ENCODE data around the gene TMEM200A. TPM values are rescaled to one million over a fixed set of nuclear protein-coding genes. Genes with fewer than 3 reads are reported as not detected.

TMEM200A gene
- total and polyA plus RNA-seq, 10 of the 15 experiments (the other 5 are each of a cell fraction or from before 2014, with no cell fraction given): 5.5 to 12.4 (median 9.6) TPM

DNA sequence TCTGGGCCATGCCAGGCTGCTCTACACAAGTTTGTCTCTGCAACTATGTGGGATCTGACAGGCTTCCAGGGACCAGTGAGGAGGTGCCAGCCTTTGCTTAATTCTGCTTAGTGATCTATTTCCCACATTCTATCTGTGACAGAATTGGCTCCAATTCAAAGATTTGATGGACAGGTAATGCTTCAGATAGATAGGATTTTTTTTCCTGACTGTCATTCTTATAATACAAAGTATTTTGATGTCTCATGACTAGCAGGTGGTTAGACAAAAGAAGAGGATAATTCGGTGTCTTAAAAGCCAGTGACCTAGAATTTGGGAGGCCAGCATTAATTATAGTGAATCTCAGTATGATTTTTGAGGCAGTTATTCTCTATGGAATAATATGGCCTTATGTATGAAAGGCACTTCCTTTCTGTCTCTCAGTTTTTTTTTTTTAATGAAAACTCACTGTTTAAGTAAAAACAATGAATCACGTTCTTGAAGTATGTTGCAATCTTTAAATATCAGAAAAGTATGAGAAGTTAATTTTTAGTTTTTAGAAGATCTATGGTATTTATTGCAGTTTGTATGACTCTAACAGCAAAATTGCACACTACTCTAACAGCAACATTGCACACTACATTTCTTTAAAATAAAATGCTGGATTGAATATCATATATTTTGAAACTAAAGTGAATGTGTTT lies 43.7 kb downstream of the TMEM200A start (continued):
- TF ChIP-seq MYB (IDR thresholded peaks at IDR 0.05; ENCODE audit: borderline replicate concordance, low read depth, low read length): no peak
- TF ChIP-seq, protein P1, sequence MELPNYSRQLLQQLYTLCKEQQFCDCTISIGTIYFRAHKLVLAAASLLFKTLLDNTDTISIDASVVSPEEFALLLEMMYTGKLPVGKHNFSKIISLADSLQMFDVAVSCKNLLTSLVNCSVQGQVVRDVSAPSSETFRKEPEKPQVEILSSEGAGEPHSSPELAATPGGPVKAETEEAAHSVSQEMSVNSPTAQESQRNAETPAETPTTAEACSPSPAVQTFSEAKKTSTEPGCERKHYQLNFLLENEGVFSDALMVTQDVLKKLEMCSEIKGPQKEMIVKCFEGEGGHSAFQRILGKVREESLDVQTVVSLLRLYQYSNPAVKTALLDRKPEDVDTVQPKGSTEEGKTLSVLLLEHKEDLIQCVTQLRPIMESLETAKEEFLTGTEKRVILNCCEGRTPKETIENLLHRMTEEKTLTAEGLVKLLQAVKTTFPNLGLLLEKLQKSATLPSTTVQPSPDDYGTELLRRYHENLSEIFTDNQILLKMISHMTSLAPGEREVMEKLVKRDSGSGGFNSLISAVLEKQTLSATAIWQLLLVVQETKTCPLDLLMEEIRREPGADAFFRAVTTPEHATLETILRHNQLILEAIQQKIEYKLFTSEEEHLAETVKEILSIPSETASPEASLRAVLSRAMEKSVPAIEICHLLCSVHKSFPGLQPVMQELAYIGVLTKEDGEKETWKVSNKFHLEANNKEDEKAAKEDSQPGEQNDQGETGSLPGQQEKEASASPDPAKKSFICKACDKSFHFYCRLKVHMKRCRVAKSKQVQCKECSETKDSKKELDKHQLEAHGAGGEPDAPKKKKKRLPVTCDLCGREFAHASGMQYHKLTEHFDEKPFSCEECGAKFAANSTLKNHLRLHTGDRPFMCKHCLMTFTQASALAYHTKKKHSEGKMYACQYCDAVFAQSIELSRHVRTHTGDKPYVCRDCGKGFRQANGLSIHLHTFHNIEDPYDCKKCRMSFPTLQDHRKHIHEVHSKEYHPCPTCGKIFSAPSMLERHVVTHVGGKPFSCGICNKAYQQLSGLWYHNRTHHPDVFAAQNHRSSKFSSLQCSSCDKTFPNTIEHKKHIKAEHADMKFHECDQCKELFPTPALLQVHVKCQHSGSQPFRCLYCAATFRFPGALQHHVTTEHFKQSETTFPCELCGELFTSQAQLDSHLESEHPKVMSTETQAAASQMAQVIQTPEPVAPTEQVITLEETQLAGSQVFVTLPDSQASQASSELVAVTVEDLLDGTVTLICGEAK (IDR thresholded peaks at IDR 0.05; ENCODE audit: borderline replicate concordance): no peak
- TF ChIP-seq RCOR1 (conservative IDR thresholded peaks at IDR 0.05; ENCODE audit: low read depth, low read length): no peak

DNA sequence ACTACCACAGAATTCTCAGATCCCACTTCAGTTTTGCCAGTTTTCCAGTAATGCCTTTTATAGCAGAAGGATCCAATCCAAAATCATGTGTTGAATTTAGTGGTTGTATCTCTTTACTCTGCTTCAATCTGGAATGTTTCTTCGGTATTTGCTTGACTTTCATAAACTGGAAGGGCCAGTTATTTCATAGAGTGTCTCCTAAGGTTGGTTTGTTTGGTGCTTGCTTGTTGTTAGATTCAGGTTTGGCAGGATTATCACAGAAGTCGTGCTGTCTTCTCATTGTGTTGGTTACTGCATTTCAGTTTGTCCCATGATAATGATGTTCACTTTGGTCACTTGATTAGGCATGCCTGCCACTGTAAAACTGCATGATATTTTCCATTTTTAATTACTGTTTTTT lies 45.7 kb downstream of the TMEM200A start:
- ChIA-PET RAD21 (ENCODE audit: unreplicated experiment) (no interaction called here), SMC1A (ENCODE audit: uncharacterized antibody, unreplicated experiment) (interaction anchor here (0.9 to 2.0 kb wide), 5 partner anchors 8 to 140 kb away, joined by 3 to 8 read pairs (median 5); no protein-coding TSS in a partner anchor)

More for the DNA sequence above, 45.7 kb downstream of the TMEM200A start:
- no TSS peak for BruUV-seq (replicated peaks)
- WGBS (ENCODE audit: insufficient coverage, insufficient replicate concordance, low lambda C conversion rate, missing lambda C conversion rate): 0% methylated on average over 2 of the region's 2 CpGs
- DNase-seq (ENCODE audit: low read depth, low spot score) (no peak), FAIRE-seq (no peak), ATAC-seq (no peak)
- Histone ChIP-seq H3K9me3 (replicated peaks; ENCODE audit: control insufficient read depth, insufficient read depth, low read length) (no peaks in the 10 kb centered on the region), H3K9ac (ENCODE audit: control insufficient read depth, insufficient read depth, low read length) (no peak overlapping the region), H4K20me1 (ENCODE audit: control insufficient read depth, insufficient read depth) (0 out of 2 replicates have a peak, but pooled peaks cover 3% of the 10 kb centered on the region), H3K4me3 (no peak overlapping the region), H3K36me3 (ENCODE audit: control insufficient read depth in 2 of 2, insufficient read depth in 2 of 2, low read length in 1 of 2) (no peaks in the 10 kb centered on the region), H3K4me1 (ENCODE audit: control insufficient read depth, insufficient read depth, low read length) (no peaks in the 10 kb centered on the region), H3K27ac (ENCODE audit: control insufficient read depth, insufficient read depth) (no peak overlapping the region), H3K27me3 (replicated peaks in 1 of 2; ENCODE audit: control insufficient read depth in 2 of 2, insufficient read depth in 2 of 2, low read length in 1 of 2) (no peaks in the 10 kb centered on the region), H3K79me2 (ENCODE audit: control insufficient read depth, insufficient read depth, low read length) (no peaks in the 10 kb centered on the region), H3K4me2 (ENCODE audit: control insufficient read depth, insufficient read depth) (no peak overlapping the region), H2AFZ (ENCODE audit: control insufficient read depth, low read depth, low read length) (no peak overlapping the region)
- ChIA-PET CTCF (interaction anchor here (0.7 to 1.2 kb wide), 4 partner anchors 10 to 287 kb away, joined by 3 to 4 read pairs (median 3); no protein-coding TSS in a partner anchor), POLR2A (no interaction called here)
- in situ Hi-C loops (cut with MboI) (no loop called here), intact Hi-C loops (cut with micrococcal nuclease; ENCODE audit: unreplicated experiment) (no loop called here)
- TF ChIP-seq TCF12 (IDR thresholded peaks at IDR 0.05; ENCODE audit: low read depth, low read length): no peak
- no peak for TF ChIP-seq ZNF274 (IDR thresholded peaks at IDR 0.05; ENCODE audit: insufficient read depth, insufficient read length)
- TF ChIP-seq NR2F1 (conservative IDR thresholded peaks at IDR 0.05): no peak
- no peak for TF ChIP-seq ZNF622 (IDR thresholded peaks at IDR 0.05)
- no peak for TF ChIP-seq KLF5 (IDR thresholded peaks at IDR 0.05; ENCODE audit: partially characterized antibody)
